Measurements from ENCODE around the gene CCDC9B.

CCDC9B gene

GRCh38 chr15:40295877-40296560, 44.7 kb downstream of the CCDC9B start:
- Histone ChIP-seq H3K27me3 (ENCODE audit: insufficient read depth, low read length, poor library complexity) (no peaks in the 10 kb centered on the region), H3K9me3 (ENCODE audit: insufficient read depth, low read length, severe bottlenecking) (no peaks in the 10 kb centered on the region), H3K9ac (ENCODE audit: low read depth, low read length) (no peak overlapping the region), H3K27ac (ENCODE audit: low read length) (no peak overlapping the region), H3K79me2 (ENCODE audit: insufficient read depth, low read length) (no peaks in the 10 kb centered on the region), H3K36me3 (ENCODE audit: insufficient read depth, low read length) (peaks cover 13% of the 10 kb centered on the region), H4K20me1 (ENCODE audit: insufficient read depth, low read length) (no peaks in the 10 kb centered on the region), H3K4me2 (ENCODE audit: insufficient read depth, low read length) (no peak overlapping the region), H3K4me1 (ENCODE audit: insufficient read depth, low read length) (no peaks in the 10 kb centered on the region), H2AFZ (ENCODE audit: low read depth, low read length) (no peak overlapping the region), H3K4me3 (ENCODE audit: low read depth in 1 of 2, low read length in 2 of 2) (no peak overlapping the region)
- ATAC-seq (ENCODE audit: insufficient read depth, low read depth) (no peak), DNase-seq (no peak)
- TF ChIP-seq, protein P1, sequence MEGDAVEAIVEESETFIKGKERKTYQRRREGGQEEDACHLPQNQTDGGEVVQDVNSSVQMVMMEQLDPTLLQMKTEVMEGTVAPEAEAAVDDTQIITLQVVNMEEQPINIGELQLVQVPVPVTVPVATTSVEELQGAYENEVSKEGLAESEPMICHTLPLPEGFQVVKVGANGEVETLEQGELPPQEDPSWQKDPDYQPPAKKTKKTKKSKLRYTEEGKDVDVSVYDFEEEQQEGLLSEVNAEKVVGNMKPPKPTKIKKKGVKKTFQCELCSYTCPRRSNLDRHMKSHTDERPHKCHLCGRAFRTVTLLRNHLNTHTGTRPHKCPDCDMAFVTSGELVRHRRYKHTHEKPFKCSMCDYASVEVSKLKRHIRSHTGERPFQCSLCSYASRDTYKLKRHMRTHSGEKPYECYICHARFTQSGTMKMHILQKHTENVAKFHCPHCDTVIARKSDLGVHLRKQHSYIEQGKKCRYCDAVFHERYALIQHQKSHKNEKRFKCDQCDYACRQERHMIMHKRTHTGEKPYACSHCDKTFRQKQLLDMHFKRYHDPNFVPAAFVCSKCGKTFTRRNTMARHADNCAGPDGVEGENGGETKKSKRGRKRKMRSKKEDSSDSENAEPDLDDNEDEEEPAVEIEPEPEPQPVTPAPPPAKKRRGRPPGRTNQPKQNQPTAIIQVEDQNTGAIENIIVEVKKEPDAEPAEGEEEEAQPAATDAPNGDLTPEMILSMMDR (IDR thresholded peaks at IDR 0.05; ENCODE audit: borderline replicate concordance, extremely low read depth, low read length, poor library complexity, severe bottlenecking) = no peak
- no peak for TF ChIP-seq EZH2 (IDR thresholded peaks at IDR 0.05; ENCODE audit: borderline replicate concordance, low read depth, low read length, severe bottlenecking)

GRCh38 chr15:40295297-40295696, 45.4 kb downstream of the CCDC9B start:
- H3K27me3 ChIP-seq (ENCODE audit: insufficient read depth, low read length, poor library complexity) = no peaks in the 10 kb centered on the region
- H3K4me3 ChIP-seq (ENCODE audit: low read depth in 1 of 2, low read length in 2 of 2) = no peak overlapping the region
- no peaks in the 10 kb centered on the region for H3K9me3 ChIP-seq (ENCODE audit: insufficient read depth, low read length, severe bottlenecking)
- ATAC-seq (ENCODE audit: insufficient read depth, low read depth) (no peak), DNase-seq (no peak)
- H3K36me3 ChIP-seq (ENCODE audit: insufficient read depth, low read length) = peaks cover 6% of the 10 kb centered on the region; the same call in 1 of the 2 replicates
- TF ChIP-seq EZH2 (IDR thresholded peaks at IDR 0.05; ENCODE audit: borderline replicate concordance, low read depth, low read length, severe bottlenecking) = no peak
- TF ChIP-seq, protein P1 (IDR thresholded peaks at IDR 0.05; ENCODE audit: borderline replicate concordance, extremely low read depth, low read length, poor library complexity, severe bottlenecking) = no peak
- no peaks in the 10 kb centered on the region for H3K4me1 ChIP-seq (ENCODE audit: insufficient read depth, low read length)
- no peak overlapping the region for H3K27ac ChIP-seq (ENCODE audit: low read length)
- no peak overlapping the region for H2AFZ ChIP-seq (ENCODE audit: low read depth, low read length)
- H3K79me2 ChIP-seq (ENCODE audit: insufficient read depth, low read length) = no peaks in the 10 kb centered on the region
- no peaks in the 10 kb centered on the region for H4K20me1 ChIP-seq (ENCODE audit: insufficient read depth, low read length)
- H3K9ac ChIP-seq (ENCODE audit: low read depth, low read length) = no peak overlapping the region
- H3K4me2 ChIP-seq (ENCODE audit: insufficient read depth, low read length) = no peak overlapping the region

GRCh38 chr15:40293905-40294895, 46.5 kb downstream of the CCDC9B start:
- Histone ChIP-seq H3K36me3 (ENCODE audit: insufficient read depth, low read length) (peaks cover 6% of the 10 kb centered on the region; the same call in 1 of the 2 replicates), H3K79me2 (ENCODE audit: insufficient read depth, low read length) (no peaks in the 10 kb centered on the region), H2AFZ (ENCODE audit: low read depth, low read length) (no peak overlapping the region), H3K4me2 (ENCODE audit: insufficient read depth, low read length) (no peak overlapping the region), H3K9me3 (ENCODE audit: insufficient read depth, low read length, severe bottlenecking) (no peaks in the 10 kb centered on the region), H3K4me3 (ENCODE audit: low read depth in 1 of 2, low read length in 2 of 2) (no peak overlapping the region), H3K27ac (ENCODE audit: low read length) (no peak overlapping the region), H3K27me3 (ENCODE audit: insufficient read depth, low read length, poor library complexity) (no peaks in the 10 kb centered on the region), H4K20me1 (ENCODE audit: insufficient read depth, low read length) (no peaks in the 10 kb centered on the region), H3K9ac (ENCODE audit: low read depth, low read length) (no peak overlapping the region), H3K4me1 (ENCODE audit: insufficient read depth, low read length) (no peaks in the 10 kb centered on the region)
- TF ChIP-seq, protein P1 (IDR thresholded peaks at IDR 0.05; ENCODE audit: borderline replicate concordance, extremely low read depth, low read length, poor library complexity, severe bottlenecking) = no peak
- no peak for TF ChIP-seq EZH2 (IDR thresholded peaks at IDR 0.05; ENCODE audit: borderline replicate concordance, low read depth, low read length, severe bottlenecking)
- ATAC-seq (ENCODE audit: insufficient read depth, low read depth) (no peak), DNase-seq (no peak)

Measured in DND-41 (cell line).